K562 (cell line): ENCODE data around the gene INMT. TPM values are rescaled to one million over a fixed set of nuclear protein-coding genes. Genes with fewer than 3 reads are reported as not detected.
A peak's percentile ranks its signal among the peaks of the same experiment; 100 is the strongest.

Experiments
- ATAC-seq: fragments of 200-7000 bp; cut with Tn5 transposase; 3 replicates; pipeline ENCODE4 v1.9.1; 2020; ENCODE audit warnings: moderate library complexity
- BruUV-seq: library from RNA; stranded (reverse); fragments of 400-500 nt; replicated peaks from 2 replicates; lab custom pipeline; 2021; lab: Mats Ljungman, UMichigan
- CTCF ChIA-PET: fragments of 300-600 bp; formaldehyde crosslinking; extraction: SDS; loops from one replicate; lab custom pipeline; 2021; ENCODE audit warnings: low intra/inter-chr PET ratio; lab: Yijun Ruan, JAX
- POLR2A ChIA-PET: fragments of 300-600, 350-650 bp; sonication (Branson Sonifier 250); formaldehyde crosslinking; extraction: SDS; loops from one replicate; lab custom pipeline; 2021; ENCODE audit warnings: antibody characterized with exemption, inconsistent platforms; lab: Yijun Ruan, JAX
- DNase-seq, 4 experiments: peaks; one replicate each; pipeline versions ENCODE4 v3.0.0 to v3.0.0-alpha.2; 2011 to 2018; ENCODE audit warnings: low spot score in 3 of 4, mixed read lengths in 3 of 4; ENCODE audit errors: extremely low read depth in 1 of 4
- FAIRE-seq: peaks from 2 replicates; lab custom pipeline; 2011; peaks lifted over from hg19 to GRCh38; lab: Jason Lieb, UNC
- H2AFZ ChIP-seq: 2 replicates; pipeline ENCODE4 v1.6.0; 2011; ENCODE audit warnings: low read depth, low read length, control low read depth, inconsistent platforms
- H3K27ac ChIP-seq: fragments of 200-600 bp; 3 replicates; pipeline ENCODE4 v1.8.0; 2011; ENCODE audit warnings: low read depth, mild to moderate bottlenecking, control low read depth, inconsistent platforms, low read length, moderate library complexity, mixed read lengths; ENCODE audit errors: extremely low read depth
- H3K27me3 ChIP-seq, 2 experiments: fragments of 300-600 bp in 1 of 2; 2 replicates in 1 of 2; 3 replicates in 1 of 2; pipeline versions ENCODE4 v1.6.0 to v1.8.0; 2011; ENCODE audit warnings: inconsistent platforms in 2 of 2, low read length in 2 of 2, mild to moderate bottlenecking in 1 of 2, mixed read lengths in 1 of 2, moderate library complexity in 1 of 2; ENCODE audit not compliant: control insufficient read depth in 2 of 2, insufficient read depth in 2 of 2
- H3K36me3 ChIP-seq: fragments of 300-600 bp; 3 replicates; pipeline ENCODE4 v1.8.0; 2011; ENCODE audit warnings: mild to moderate bottlenecking, low read length, inconsistent platforms; ENCODE audit not compliant: control insufficient read depth, insufficient read depth
- H3K4me1 ChIP-seq, 2 experiments: fragments of 200-600 bp in 1 of 2; replicated peaks in 1 of 2; 2 replicates in 1 of 2; 3 replicates in 1 of 2; pipeline versions ENCODE4 v1.5.1 to v1.8.0; 2011; ENCODE audit warnings: inconsistent platforms in 2 of 2, low read length in 2 of 2, mild to moderate bottlenecking in 1 of 2, mixed read lengths in 1 of 2, moderate library complexity in 1 of 2; ENCODE audit not compliant: control insufficient read depth in 2 of 2, insufficient read depth in 2 of 2
- H3K4me2 ChIP-seq: 2 replicates; pipeline ENCODE4 v1.6.1; 2011; ENCODE audit warnings: low read length, control low read depth, inconsistent platforms, mixed read lengths; ENCODE audit not compliant: insufficient read depth
- H3K4me3 ChIP-seq: fragments of 200-600 bp; sonication (generic), shearing (Covaris generic); 2 replicates; pipeline ENCODE4 v1.5.1; 2016; ENCODE audit warnings: control low read depth, inconsistent platforms
- H3K79me2 ChIP-seq: fragments of 200-600 bp; 3 replicates; pipeline ENCODE4 v1.8.0; 2011; ENCODE audit warnings: low read length, inconsistent platforms; ENCODE audit not compliant: control insufficient read depth, insufficient read depth
- H3K9ac ChIP-seq, 2 experiments: 2 replicates each; pipeline versions ENCODE4 v1.6.0 to v1.6.1; 2011; ENCODE audit warnings: low read depth in 2 of 2, low read length in 2 of 2, control low read depth in 1 of 2, inconsistent platforms in 1 of 2, mild to moderate bottlenecking in 1 of 2, mixed read lengths in 1 of 2; ENCODE audit not compliant: insufficient read depth in 1 of 2
- H3K9me1 ChIP-seq: one replicate; pipeline ENCODE4 v1.6.0; 2011; ENCODE audit warnings: inconsistent platforms, mild to moderate bottlenecking, low read length, moderate library complexity; ENCODE audit not compliant: control insufficient read depth, insufficient read depth
- H3K9me3 ChIP-seq: replicated peaks from 2 replicates; pipeline ENCODE4 v1.5.1; 2011; ENCODE audit warnings: low read depth, low read length, inconsistent platforms; ENCODE audit not compliant: control insufficient read depth, insufficient read depth
- H4K20me1 ChIP-seq: replicated peaks from 2 replicates; pipeline ENCODE4 v1.6.1; 2011; ENCODE audit warnings: low read length, inconsistent platforms, mixed read lengths; ENCODE audit not compliant: control insufficient read depth, insufficient read depth
- BMI1 ChIP-seq: fragments of 150-350 bp; IDR thresholded peaks from 2 replicates; pipeline ENCODE4 v1.6.1; 2014; ENCODE audit warnings: low read length
- COPS2 ChIP-seq: fragments of 450-650 bp; conservative IDR thresholded peaks from 2 replicates; pipeline ENCODE4 v1.6.1; 2016; ENCODE audit warnings: mild to moderate bottlenecking, moderate library complexity
- MAFF ChIP-seq: IDR thresholded peaks from 2 replicates; pipeline ENCODE4 v1.6.1; 2012; ENCODE audit warnings: low read length, improper control_type of control experiment
- MEIS2 ChIP-seq: fragments of 450-650 bp; IDR thresholded peaks from 2 replicates; pipeline ENCODE4 v1.6.1; 2014; ENCODE audit warnings: mild to moderate bottlenecking; ENCODE audit not compliant: partially characterized antibody
- PHF20 ChIP-seq: fragments of 450-650 bp; IDR thresholded peaks from 2 replicates; pipeline ENCODE4 v1.6.1; 2018; ENCODE audit not compliant: partially characterized antibody
- RFX1 ChIP-seq: fragments of 450-650 bp; IDR thresholded peaks from 2 replicates; pipeline ENCODE4 v1.6.1; 2016; ENCODE audit warnings: mild to moderate bottlenecking, moderate library complexity
- SIN3B ChIP-seq: fragments of 450-650 bp; IDR thresholded peaks from 2 replicates; pipeline ENCODE4 v1.6.1; 2017; ENCODE audit warnings: low read depth, mild to moderate bottlenecking, moderate library complexity
- SRSF1 ChIP-seq: fragments of 200-400 bp; formaldehyde crosslinking; IDR thresholded peaks from 2 replicates; pipeline ENCODE4 v1.6.1; 2017; ENCODE audit warnings: mild to moderate bottlenecking, low read depth, low read length, moderate library complexity
- SRSF7 ChIP-seq: fragments of 200-400 bp; formaldehyde crosslinking; optimal IDR thresholded peaks from 2 replicates; pipeline ENCODE3; 2017; ENCODE audit warnings: mild to moderate bottlenecking, low read depth, low read length
- STAT5A ChIP-seq: IDR thresholded peaks from 2 replicates; pipeline ENCODE4 v1.6.1; 2012; ENCODE audit warnings: low read length, inconsistent platforms, borderline replicate concordance
- TCF3 ChIP-seq: sonication (generic); formaldehyde crosslinking; IDR thresholded peaks from 2 replicates; pipeline ENCODE4 v1.4.0; 2020; ENCODE audit warnings: mild to moderate bottlenecking, missing genetic modification reagents
- TOE1 ChIP-seq, 2 experiments: fragments of 450-650 bp in 1 of 2; sonication (generic) in 1 of 2; formaldehyde crosslinking in 1 of 2; IDR thresholded peaks; 2 replicates each; pipeline versions ENCODE4 v1.7.1 to v1.8.0; 2016 to 2022; ENCODE audit warnings: borderline replicate concordance in 2 of 2, mild to moderate bottlenecking in 2 of 2, antibody characterized with exemption in 1 of 2, inconsistent platforms in 1 of 2, low read depth in 1 of 2, missing genetic modification reagents in 1 of 2, moderate library complexity in 1 of 2
- ZNF143 ChIP-seq: sonication (generic); formaldehyde crosslinking; IDR thresholded peaks from 2 replicates; pipeline ENCODE4 v1.9.0; 2022; ENCODE audit warnings: mild to moderate bottlenecking, missing genetic modification reagents
- ZNF384 ChIP-seq: IDR thresholded peaks from 2 replicates; pipeline ENCODE4 v1.6.1; 2012; ENCODE audit warnings: low read depth, low read length, improper control_type of control experiment
- ZNF695 ChIP-seq: fragments of 450-650 bp; formaldehyde crosslinking; IDR thresholded peaks from 2 replicates; pipeline ENCODE4 v1.4.0; 2020; ENCODE audit warnings: mild to moderate bottlenecking, moderate library complexity
- WGBS: fragments of 100-300 bp; shearing (Covaris generic); methylation state at CpG from one replicate; pipeline ENCODE4 v1.1.6; 2016; ENCODE audit warnings: low coverage, mixed read lengths; ENCODE audit not compliant: insufficient coverage; ENCODE audit errors: missing lambda C conversion rate; 5-methylcytosine and 5-hydroxymethylcytosine counted together
- in situ Hi-C: fragments of 300-500 bp; cut with MboI; formaldehyde crosslinking; loops from 4 replicates; pipeline ENCODE4 v1.15.0; 2018; ENCODE audit warnings: inconsistent platforms, mixed read lengths
- intact Hi-C: fragments of 100-400 bp; cut with micrococcal nuclease; formaldehyde crosslinking; loops from 2 replicates; pipeline ENCODE4 v1.14.2; 2022
- polyA plus RNA-seq, 8 experiments: library from polyadenylated mRNA; depleted of rRNA in 4 of 8; stranded (reverse) in 5 of 8; unstranded in 3 of 8; fragments of >200 nt; fragmentation: Nextera tagmentation in 2 of 8; fragmentation: Illumina TruSeq in 1 of 8; extraction: Ambion mirVana in 2 of 8; extraction: Trizol in 1 of 8; gene quantifications; 2 replicates each; pipeline versions ENCODE4 v1.2.1 to v1.2.3, GENCODE V29; 2011 to 2014; ENCODE audit warnings: inconsistent platforms in 1 of 8, missing spikeins in 1 of 8
- total RNA-seq, 7 experiments: library from RNA; depleted of rRNA in 6 of 7; stranded (reverse); fragments of >200 nt in 6 of 7; fragmentation: Illumina TruSeq in 2 of 7; extraction: Trizol in 2 of 7; gene quantifications; 2 replicates each; pipeline versions ENCODE4 v1.2.1 to v1.2.3, GENCODE V29; 2011 to 2021; ENCODE audit warnings: low replicate concordance in 1 of 7
- TF ChIP-seq, protein P1 (sequence below): sonication (generic); formaldehyde crosslinking; IDR thresholded peaks from 2 replicates; pipeline ENCODE4 v1.8.1; 2022; ENCODE audit warnings: missing genetic modification reagents
- TF ChIP-seq, protein P2 (sequence below): sonication (generic); formaldehyde crosslinking; IDR thresholded peaks from 2 replicates; pipeline ENCODE4 v1.9.0; 2022; ENCODE audit warnings: mild to moderate bottlenecking, missing genetic modification reagents
- TF ChIP-seq, protein P3 (sequence below), 3 experiments: IDR thresholded peaks in 2 of 3; conservative IDR thresholded peaks in 1 of 3; 2 replicates each; pipeline ENCODE4 v1.5.1; 2011 to 2012; ENCODE audit warnings: low read length in 3 of 3, mild to moderate bottlenecking in 3 of 3, control low read depth in 2 of 3, improper control_type of control experiment in 1 of 3, inconsistent platforms in 1 of 3, low read depth in 1 of 3, mixed read lengths in 1 of 3, moderate library complexity in 1 of 3; ENCODE audit not compliant: insufficient read depth in 2 of 3

Gene INMT
- total and polyA plus RNA-seq, 9 of the 15 experiments (the other 6 are each of a cell fraction or from before 2014, with no cell fraction given), result 0.04 to 0.27 TPM; not detected in 7

DNA sequence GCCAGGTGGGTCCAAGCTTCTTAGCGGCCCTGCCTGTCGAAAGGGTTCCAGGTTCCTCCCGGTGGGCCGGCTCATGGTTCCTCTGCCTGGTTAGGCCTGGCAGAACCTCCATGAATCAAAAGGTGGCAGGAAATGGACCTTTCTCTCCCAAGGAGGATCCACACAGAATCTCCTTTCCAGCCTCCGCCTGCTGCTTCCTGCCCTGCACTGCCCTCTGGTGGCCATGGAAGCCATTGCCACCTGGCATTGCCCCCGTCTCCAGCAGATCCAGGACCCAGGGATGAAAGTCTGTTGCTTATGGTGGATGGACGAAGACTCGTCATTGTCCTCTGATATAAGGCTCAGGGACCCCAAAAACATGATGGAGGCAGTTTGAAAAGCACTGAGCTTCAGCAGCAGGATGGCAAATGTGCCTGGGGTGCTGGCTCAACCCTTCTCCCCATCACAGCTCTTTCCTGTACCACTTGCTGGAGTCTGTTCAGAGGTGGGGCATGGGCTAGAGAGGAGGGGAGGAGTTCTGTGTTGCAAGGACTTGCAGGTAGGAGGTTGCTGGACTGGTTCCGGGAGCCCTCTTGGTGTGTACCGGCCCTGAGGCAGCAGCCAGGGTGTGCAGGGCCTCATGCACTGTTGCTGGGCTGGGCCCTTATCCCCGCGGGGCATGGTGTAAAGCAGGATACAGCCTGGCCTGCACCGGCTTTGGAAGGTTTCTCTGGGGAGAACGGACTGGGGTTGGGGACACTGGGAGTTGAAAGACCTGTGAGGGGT is 11.3 kb upstream of the INMT start:
- DNase-seq, result peak; percentile 79 to 87 (median 86)
- Histone ChIP-seq H3K9me3 (no peaks in the 10 kb centered on the region), H3K4me1 (peaks cover 4 to 16% of the 10 kb centered on the region in 2 experiments; a peak in 2 of 5 replicates), H3K9ac (peak overlapping the region in 1 of 2 experiments; percentile 10; a peak in 1 of 4 replicates), H3K27ac (no peak overlapping the region), H4K20me1 (no peaks in the 10 kb centered on the region), H2AFZ (peak overlapping the region; percentile 65; the same call in 1 of the 2 replicates), H3K9me1 (no peaks in the 10 kb centered on the region), H3K4me3 (no peak overlapping the region), H3K36me3 (no peaks in the 10 kb centered on the region), H3K4me2 (no peak overlapping the region), H3K27me3 (peaks cover 0 to 25% of the 10 kb centered on the region in 2 experiments; a peak in 4 of 5 replicates), H3K79me2 (no peaks in the 10 kb centered on the region)
- ChIA-PET CTCF (interaction anchor here (1.0 to 2.1 kb wide), 4 partner anchors 50 to 464 kb away, joined by 4 to 14 read pairs (median 8); no protein-coding TSS in a partner anchor), POLR2A (interaction anchor here (0.5 to 1.4 kb wide), 3 partner anchors 9 to 112 kb away, joined by 3 read pairs; no protein-coding TSS in a partner anchor)
- intact Hi-C loops, result loop anchor here (1.0 to 10.0 kb wide), 4 partner anchors 38 to 576 kb away; no protein-coding TSS in a partner anchor
- 7% methylated on average over 14 of the region's 14 CpGs for WGBS
- FAIRE-seq, result peak; percentile 96
- BruUV-seq, result no TSS peak
- in situ Hi-C loops, result loop anchor here (5.0 kb wide), 1 partner anchor 237 kb away; no protein-coding TSS in a partner anchor
- peak; percentile 80 for ATAC-seq
- no peak for TF ChIP-seq ZNF143
- no peak for TF ChIP-seq ZNF384
- TF ChIP-seq RFX1, result no peak
- no peak for TF ChIP-seq MEIS2
- no peak for TF ChIP-seq BMI1
- TF ChIP-seq TOE1 (IDR thresholded peaks at IDR 0.05; ENCODE audit: borderline replicate concordance), result no peak
- TF ChIP-seq TOE1 (CRISPR knock-in tag; IDR thresholded peaks at IDR 0.05; ENCODE audit: borderline replicate concordance, low read depth), result no peak
- TF ChIP-seq STAT5A, result no peak
- TF ChIP-seq COPS2, result no peak
- no peak for TF ChIP-seq SRSF1
- TF ChIP-seq, protein P1, sequence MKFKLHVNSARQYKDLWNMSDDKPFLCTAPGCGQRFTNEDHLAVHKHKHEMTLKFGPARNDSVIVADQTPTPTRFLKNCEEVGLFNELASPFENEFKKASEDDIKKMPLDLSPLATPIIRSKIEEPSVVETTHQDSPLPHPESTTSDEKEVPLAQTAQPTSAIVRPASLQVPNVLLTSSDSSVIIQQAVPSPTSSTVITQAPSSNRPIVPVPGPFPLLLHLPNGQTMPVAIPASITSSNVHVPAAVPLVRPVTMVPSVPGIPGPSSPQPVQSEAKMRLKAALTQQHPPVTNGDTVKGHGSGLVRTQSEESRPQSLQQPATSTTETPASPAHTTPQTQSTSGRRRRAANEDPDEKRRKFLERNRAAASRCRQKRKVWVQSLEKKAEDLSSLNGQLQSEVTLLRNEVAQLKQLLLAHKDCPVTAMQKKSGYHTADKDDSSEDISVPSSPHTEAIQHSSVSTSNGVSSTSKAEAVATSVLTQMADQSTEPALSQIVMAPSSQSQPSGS, result no peak
- TF ChIP-seq SIN3B, result 0 out of 2 replicates have a peak, but pooled peaks have one; percentile 11
- TF ChIP-seq TCF3, result no peak
- TF ChIP-seq ZNF695 (CRISPR knock-in tag), result no peak
- TF ChIP-seq, protein P2, sequence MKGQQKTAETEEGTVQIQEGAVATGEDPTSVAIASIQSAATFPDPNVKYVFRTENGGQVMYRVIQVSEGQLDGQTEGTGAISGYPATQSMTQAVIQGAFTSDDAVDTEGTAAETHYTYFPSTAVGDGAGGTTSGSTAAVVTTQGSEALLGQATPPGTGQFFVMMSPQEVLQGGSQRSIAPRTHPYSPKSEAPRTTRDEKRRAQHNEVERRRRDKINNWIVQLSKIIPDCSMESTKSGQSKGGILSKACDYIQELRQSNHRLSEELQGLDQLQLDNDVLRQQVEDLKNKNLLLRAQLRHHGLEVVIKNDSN (CRISPR knock-in tag), result no peak; the same call in 1 of the 2 replicates
- no peak for TF ChIP-seq PHF20
- no peak for TF ChIP-seq MAFF
- TF ChIP-seq, protein P3, sequence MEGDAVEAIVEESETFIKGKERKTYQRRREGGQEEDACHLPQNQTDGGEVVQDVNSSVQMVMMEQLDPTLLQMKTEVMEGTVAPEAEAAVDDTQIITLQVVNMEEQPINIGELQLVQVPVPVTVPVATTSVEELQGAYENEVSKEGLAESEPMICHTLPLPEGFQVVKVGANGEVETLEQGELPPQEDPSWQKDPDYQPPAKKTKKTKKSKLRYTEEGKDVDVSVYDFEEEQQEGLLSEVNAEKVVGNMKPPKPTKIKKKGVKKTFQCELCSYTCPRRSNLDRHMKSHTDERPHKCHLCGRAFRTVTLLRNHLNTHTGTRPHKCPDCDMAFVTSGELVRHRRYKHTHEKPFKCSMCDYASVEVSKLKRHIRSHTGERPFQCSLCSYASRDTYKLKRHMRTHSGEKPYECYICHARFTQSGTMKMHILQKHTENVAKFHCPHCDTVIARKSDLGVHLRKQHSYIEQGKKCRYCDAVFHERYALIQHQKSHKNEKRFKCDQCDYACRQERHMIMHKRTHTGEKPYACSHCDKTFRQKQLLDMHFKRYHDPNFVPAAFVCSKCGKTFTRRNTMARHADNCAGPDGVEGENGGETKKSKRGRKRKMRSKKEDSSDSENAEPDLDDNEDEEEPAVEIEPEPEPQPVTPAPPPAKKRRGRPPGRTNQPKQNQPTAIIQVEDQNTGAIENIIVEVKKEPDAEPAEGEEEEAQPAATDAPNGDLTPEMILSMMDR (IDR thresholded peaks at IDR 0.05 in 2 of 3, conservative IDR thresholded peaks at IDR 0.05 in 1 of 3; ENCODE audit: insufficient read depth in 2 of 3, low read depth in 1 of 3, low read length in 3 of 3), result peak; percentile 91 to 99 (median 96)
- TF ChIP-seq SRSF7, result no peak
